Activated naive CD8-positive, alpha-beta T cell treated with anti-CD3 and anti-CD28 coated beads for 36 hours (primary cell): ENCODE measurements around the gene SMARCA2. TPM values are rescaled to one million over a fixed set of nuclear protein-coding genes. Genes with fewer than 3 reads are reported as not detected.
"Not testable (repeated sequence)": the region's sequence is repeated elsewhere in the genome, so short reads cannot be mapped to it uniquely, and the experiment has no call there.

ENCODE experiments used
- DNase-seq: peaks from one replicate; pipeline ENCODE4 v3.0.0; 2021
- H3K27ac Mint-ChIP-seq: one replicate; pipeline ENCODE4 v1.8.0; 2022; ENCODE audit warnings: mild to moderate bottlenecking, moderate library complexity, mixed read lengths
- H3K27me3 Mint-ChIP-seq: one replicate; pipeline ENCODE4 v1.8.0; 2022; ENCODE audit warnings: mild to moderate bottlenecking, mixed read lengths
- H3K36me3 Mint-ChIP-seq: one replicate; pipeline ENCODE4 v1.8.0; 2021; ENCODE audit warnings: mild to moderate bottlenecking, mixed read lengths
- H3K4me1 Mint-ChIP-seq: one replicate; pipeline ENCODE4 v1.8.0; 2021; ENCODE audit warnings: mixed read lengths
- H3K4me3 Mint-ChIP-seq: one replicate; pipeline ENCODE4 v1.8.0; 2022; ENCODE audit warnings: mild to moderate bottlenecking, moderate library complexity, mixed read lengths
- H3K9me3 Mint-ChIP-seq: one replicate; pipeline ENCODE4 v1.8.0; 2022; ENCODE audit warnings: mixed read lengths
- total RNA-seq, 2 experiments: library from RNA; stranded (reverse); gene quantifications; one replicate each; pipeline ENCODE4 v1.2.3, GENCODE V29; 2021

Gene SMARCA2
- total RNA-seq, 2 experiments from 2014 or later = 90.0 to 91.5 TPM

DNA sequence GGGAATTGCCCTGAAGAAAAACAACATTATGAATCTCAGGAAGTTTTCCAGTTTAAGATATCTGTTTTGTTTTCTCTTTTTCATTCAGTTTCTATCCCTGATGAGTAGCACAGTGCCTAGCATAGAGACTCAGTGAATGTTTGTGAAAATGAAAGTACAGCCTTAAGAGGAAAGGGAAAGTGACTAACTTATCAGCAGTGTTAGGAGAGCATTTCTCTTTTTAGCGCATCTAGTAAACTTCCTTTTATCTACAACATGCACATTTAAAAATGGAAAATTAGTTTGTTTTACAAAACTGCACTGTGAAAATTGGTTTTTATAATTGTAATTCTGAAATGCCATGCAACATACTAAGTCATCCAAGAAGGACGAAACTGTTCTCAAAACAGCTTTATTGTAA is 110.8 kb downstream of the SMARCA2 start:
- Mint-ChIP-seq H3K9me3 (no peaks in the 10 kb centered on the region), H3K36me3 (peaks cover 40% of the 10 kb centered on the region), H3K4me1 (peaks cover 44% of the 10 kb centered on the region), H3K4me3 (peak overlapping the region; percentile 54), H3K27me3 (no peaks in the 10 kb centered on the region), H3K27ac (peak overlapping the region; percentile 83)
- no peak for DNase-seq

DNA sequence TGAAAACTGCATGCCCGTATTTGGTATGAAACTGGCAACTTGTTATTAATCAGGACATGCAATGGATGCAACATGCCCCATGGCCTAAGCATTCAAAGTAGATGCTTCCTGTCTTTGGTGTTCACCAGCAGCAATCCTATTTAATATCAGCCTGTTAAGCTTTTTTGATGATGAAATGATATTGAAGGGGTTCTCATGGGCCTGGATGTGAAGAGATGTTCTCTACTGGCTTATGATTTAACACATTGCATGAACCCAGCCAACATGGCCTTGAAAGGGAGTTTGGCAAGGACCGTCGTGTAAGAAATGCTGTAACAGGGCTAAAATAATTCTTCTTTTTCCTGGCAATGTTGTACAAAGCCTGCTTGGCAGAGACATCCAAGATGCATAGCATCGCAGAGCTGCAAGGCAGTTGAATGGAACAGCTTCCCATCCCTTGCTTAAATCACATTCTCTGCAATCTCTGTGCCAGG is 111.2 kb downstream of the SMARCA2 start:
- no peak overlapping the region for H3K4me3 Mint-ChIP-seq
- peak overlapping the region; percentile 83 for H3K27ac Mint-ChIP-seq
- peaks cover 44% of the 10 kb centered on the region for H3K36me3 Mint-ChIP-seq

GRCh38 chr9:2127486-2127885 is 112.3 kb downstream of the SMARCA2 start:
- no peak for DNase-seq
- Mint-ChIP-seq H3K27ac (peak overlapping the region; percentile 22), H3K9me3 (no peaks in the 10 kb centered on the region), H3K36me3 (peaks cover 44% of the 10 kb centered on the region), H3K27me3 (no peaks in the 10 kb centered on the region), H3K4me1 (peaks cover 48% of the 10 kb centered on the region), H3K4me3 (no peak overlapping the region)

More for the DNA sequence above, 111.2 kb downstream of the SMARCA2 start:
- H3K9me3 Mint-ChIP-seq = no peaks in the 10 kb centered on the region
- H3K4me1 Mint-ChIP-seq = peaks cover 48% of the 10 kb centered on the region
- H3K27me3 Mint-ChIP-seq = no peaks in the 10 kb centered on the region
- DNase-seq = no peak

GRCh38 chr9:2128141-2128540 is 113.0 kb downstream of the SMARCA2 start:
- H3K4me3 Mint-ChIP-seq = no peak overlapping the region
- DNase-seq = no peak
- no peaks in the 10 kb centered on the region for H3K9me3 Mint-ChIP-seq
- H3K27me3 Mint-ChIP-seq = no peaks in the 10 kb centered on the region
- peak overlapping the region; percentile 28 for H3K27ac Mint-ChIP-seq
- H3K4me1 Mint-ChIP-seq = peaks cover 48% of the 10 kb centered on the region
- peaks cover 44% of the 10 kb centered on the region for H3K36me3 Mint-ChIP-seq

- no peak for DNase-seq
- Mint-ChIP-seq H3K4me3 (no peak overlapping the region), H3K27me3 (no peaks in the 10 kb centered on the region), H3K36me3 (peaks cover 43% of the 10 kb centered on the region), H3K9me3 (no peaks in the 10 kb centered on the region), H3K27ac (no peak overlapping the region), H3K4me1 (peaks cover 48% of the 10 kb centered on the region)
Observed at GRCh38 chr9:2128618-2129017, 113.5 kb downstream of the SMARCA2 start.

- H3K9me3 Mint-ChIP-seq = no peaks in the 10 kb centered on the region
- H3K27ac Mint-ChIP-seq = no peak overlapping the region
- no peak for DNase-seq
- H3K4me1 Mint-ChIP-seq = peaks cover 28% of the 10 kb centered on the region
- H3K27me3 Mint-ChIP-seq = no peaks in the 10 kb centered on the region
- no peak overlapping the region for H3K4me3 Mint-ChIP-seq
- H3K36me3 Mint-ChIP-seq = peaks cover 33% of the 10 kb centered on the region
Observed at GRCh38 chr9:2130941-2131340, 115.8 kb downstream of the SMARCA2 start.

DNA sequence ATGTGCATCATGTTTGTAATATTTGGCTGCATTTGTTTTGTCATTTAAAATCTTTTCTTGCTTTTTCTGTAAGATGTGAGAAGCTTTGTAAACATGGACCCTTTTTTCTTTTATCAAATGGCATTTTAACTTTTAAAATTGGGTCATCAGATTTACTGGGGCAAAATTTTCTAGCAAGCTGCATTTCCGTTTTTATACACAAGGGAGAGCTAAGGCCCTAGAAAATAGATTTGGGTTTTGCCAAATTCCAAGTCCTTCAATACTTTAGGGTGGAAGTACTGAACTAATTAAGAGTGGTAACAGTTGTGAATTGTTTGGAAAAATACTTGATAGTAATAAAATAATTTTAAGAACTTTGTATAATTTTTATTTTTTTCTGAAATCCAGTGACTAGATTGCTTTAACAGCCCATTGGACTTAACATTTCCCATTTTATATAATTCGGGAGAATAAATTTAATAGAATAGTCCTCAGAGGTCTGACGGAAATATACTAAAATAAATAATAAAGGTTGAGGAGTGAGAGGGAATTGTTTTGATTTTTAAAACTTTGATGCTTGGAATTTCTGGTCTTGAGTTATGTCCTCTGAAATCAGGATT is 117.4 kb downstream of the SMARCA2 start:
- no peak for DNase-seq
- no peak overlapping the region for H3K4me3 Mint-ChIP-seq
- peaks cover 16% of the 10 kb centered on the region for H3K4me1 Mint-ChIP-seq
- H3K27me3 Mint-ChIP-seq = no peaks in the 10 kb centered on the region
- no peak overlapping the region for H3K27ac Mint-ChIP-seq
- H3K36me3 Mint-ChIP-seq = peaks cover 21% of the 10 kb centered on the region
- no peaks in the 10 kb centered on the region for H3K9me3 Mint-ChIP-seq

DNA sequence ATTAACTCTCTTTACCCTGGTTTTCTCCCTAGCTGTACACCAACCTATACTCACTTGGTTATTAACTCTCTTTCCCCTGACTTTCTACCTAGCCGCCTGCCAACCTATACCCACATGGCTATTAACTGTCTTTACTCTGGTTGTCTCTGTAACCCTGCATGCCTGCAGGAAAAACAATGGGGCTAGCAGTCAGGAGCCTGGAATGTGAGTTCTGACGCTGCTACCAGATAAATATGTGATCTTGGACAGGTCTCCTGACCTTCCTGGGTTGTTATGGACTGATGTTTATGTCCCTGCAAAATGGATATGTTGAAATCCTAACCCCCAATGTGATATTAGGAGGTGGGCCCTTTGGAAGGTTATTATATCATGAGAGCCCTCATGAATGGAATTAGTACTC is 119.2 kb downstream of the SMARCA2 start:
- no peak overlapping the region for H3K27ac Mint-ChIP-seq
- no peaks in the 10 kb centered on the region for H3K9me3 Mint-ChIP-seq
- DNase-seq = no peak
- H3K4me1 Mint-ChIP-seq = peaks cover 11% of the 10 kb centered on the region
- no peak overlapping the region for H3K4me3 Mint-ChIP-seq
- no peaks in the 10 kb centered on the region for H3K27me3 Mint-ChIP-seq
- peaks cover 22% of the 10 kb centered on the region for H3K36me3 Mint-ChIP-seq

DNA sequence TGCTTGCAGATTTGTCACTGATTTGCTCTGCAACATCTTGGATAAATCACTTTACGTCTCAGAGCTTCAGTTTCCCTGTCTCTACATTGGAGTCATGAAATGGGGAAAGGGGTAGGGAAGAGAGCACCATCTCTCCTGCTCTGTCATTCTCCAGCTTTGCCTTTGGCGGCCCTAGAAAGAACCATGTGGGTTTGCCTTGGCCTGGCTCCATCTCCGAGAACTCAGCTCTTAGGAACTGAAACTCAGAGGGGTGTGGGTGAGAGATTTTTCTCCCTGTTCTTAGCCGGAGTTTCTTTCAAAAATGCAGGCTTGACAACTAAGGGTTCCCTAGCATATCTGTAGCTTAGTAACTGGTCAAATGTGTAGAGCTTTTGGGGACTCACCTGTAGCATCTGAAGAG is 123.5 kb downstream of the SMARCA2 start:
- no peak for DNase-seq
- Mint-ChIP-seq H3K4me3 (no peak overlapping the region), H3K36me3 (peaks cover 33% of the 10 kb centered on the region), H3K9me3 (no peaks in the 10 kb centered on the region), H3K4me1 (peaks cover 24% of the 10 kb centered on the region), H3K27me3 (no peaks in the 10 kb centered on the region), H3K27ac (no peak overlapping the region)

- Mint-ChIP-seq H3K9me3 (no peaks in the 10 kb centered on the region), H3K27me3 (no peaks in the 10 kb centered on the region), H3K4me1 (peaks cover 28% of the 10 kb centered on the region), H3K4me3 (no peak overlapping the region), H3K36me3 (peaks cover 38% of the 10 kb centered on the region), H3K27ac (no peak overlapping the region)
- no peak for DNase-seq
Observed at GRCh38 chr9:2140600-2141223, 125.6 kb downstream of the SMARCA2 start.

- Mint-ChIP-seq H3K4me1 (peaks cover 32% of the 10 kb centered on the region), H3K4me3 (no peak overlapping the region), H3K27me3 (no peaks in the 10 kb centered on the region), H3K9me3 (no peaks in the 10 kb centered on the region), H3K27ac (no peak overlapping the region), H3K36me3 (peaks cover 44% of the 10 kb centered on the region)
- no peak for DNase-seq
Observed at GRCh38 chr9:2142212-2142611, 127.1 kb downstream of the SMARCA2 start.

GRCh38 chr9:2144619-2145018 is 129.5 kb downstream of the SMARCA2 start:
- Mint-ChIP-seq H3K4me3 (no peak overlapping the region), H3K36me3 (peaks cover 47% of the 10 kb centered on the region), H3K4me1 (peaks cover 32% of the 10 kb centered on the region), H3K9me3 (peaks cover 2% of the 10 kb centered on the region), H3K27ac (no peak overlapping the region), H3K27me3 (no peaks in the 10 kb centered on the region)
- no peak for DNase-seq

GRCh38 chr9:2145746-2146145 is 130.6 kb downstream of the SMARCA2 start:
- DNase-seq = no peak
- Mint-ChIP-seq H3K9me3 (peaks cover 2% of the 10 kb centered on the region), H3K36me3 (peaks cover 53% of the 10 kb centered on the region), H3K4me3 (no peak overlapping the region), H3K27me3 (no peaks in the 10 kb centered on the region), H3K27ac (no peak overlapping the region), H3K4me1 (peaks cover 35% of the 10 kb centered on the region)

DNA sequence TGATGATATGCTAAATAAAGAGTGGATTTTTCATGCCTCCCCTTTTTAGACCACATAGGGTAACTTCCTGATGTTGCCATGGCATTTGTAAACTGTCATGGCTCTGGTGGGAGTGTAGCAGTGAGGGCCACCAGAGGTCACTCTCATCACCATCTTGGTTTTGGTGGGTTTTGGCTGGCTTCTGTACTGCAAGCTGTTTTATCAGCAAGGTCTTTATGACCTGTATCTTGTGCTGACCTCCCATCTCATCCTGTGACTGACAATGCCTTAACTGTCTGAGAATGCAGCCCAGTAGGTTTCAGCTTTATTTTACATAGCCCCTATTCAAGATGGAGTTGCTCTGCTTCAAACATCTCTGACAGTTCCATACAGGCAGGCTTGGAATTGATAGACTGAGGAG is 131.6 kb downstream of the SMARCA2 start:
- Mint-ChIP-seq H3K4me1 (peaks cover 31% of the 10 kb centered on the region), H3K36me3 (peaks cover 55% of the 10 kb centered on the region)
- H3K27ac Mint-ChIP-seq, H3K27me3 Mint-ChIP-seq, H3K9me3 Mint-ChIP-seq, H3K4me3 Mint-ChIP-seq: not testable (repeated sequence)
- DNase-seq = peak; percentile 12

- peaks cover 4% of the 10 kb centered on the region for H3K9me3 Mint-ChIP-seq
Observed at GRCh38 chr9:2150338-2150737, 135.2 kb downstream of the SMARCA2 start.

GRCh38 chr9:2151171-2151570 is 136.0 kb downstream of the SMARCA2 start:
- peaks cover 31% of the 10 kb centered on the region for H3K4me1 Mint-ChIP-seq
- H3K27ac Mint-ChIP-seq = no peak overlapping the region
- H3K9me3 Mint-ChIP-seq = peaks cover 4% of the 10 kb centered on the region
- H3K27me3 Mint-ChIP-seq = no peaks in the 10 kb centered on the region
- no peak for DNase-seq
- no peak overlapping the region for H3K4me3 Mint-ChIP-seq
- peaks cover 39% of the 10 kb centered on the region for H3K36me3 Mint-ChIP-seq

More at GRCh38 chr9:2150338-2150737, 135.2 kb downstream of the SMARCA2 start:
- H3K36me3 Mint-ChIP-seq = peaks cover 42% of the 10 kb centered on the region
- no peak overlapping the region for H3K27ac Mint-ChIP-seq
- DNase-seq = no peak
- peaks cover 31% of the 10 kb centered on the region for H3K4me1 Mint-ChIP-seq
- H3K4me3 Mint-ChIP-seq = no peak overlapping the region
- H3K27me3 Mint-ChIP-seq = no peaks in the 10 kb centered on the region
